GM19238 (cell line): ENCODE results near the gene IFNA17.
"Not testable (repeated sequence)": the region's sequence is repeated elsewhere in the genome, so short reads cannot be mapped to it uniquely, and the experiment has no call there.

Source experiments
- DNase-seq: peaks from one replicate; pipeline ENCODE4 v3.0.0; 2011; ENCODE audit warnings: low spot score; ENCODE audit not compliant: insufficient read length

The IFNA17 gene

GRCh38 chr9:21228122-21228521 is at the start of gene IFNA17:
Gene IFNA17, minus strand, starts transcription at chr9:21228222. Its CDS starts 49 bp downstream, at chr9:21228173.
- no peak for DNase-seq

DNA sequence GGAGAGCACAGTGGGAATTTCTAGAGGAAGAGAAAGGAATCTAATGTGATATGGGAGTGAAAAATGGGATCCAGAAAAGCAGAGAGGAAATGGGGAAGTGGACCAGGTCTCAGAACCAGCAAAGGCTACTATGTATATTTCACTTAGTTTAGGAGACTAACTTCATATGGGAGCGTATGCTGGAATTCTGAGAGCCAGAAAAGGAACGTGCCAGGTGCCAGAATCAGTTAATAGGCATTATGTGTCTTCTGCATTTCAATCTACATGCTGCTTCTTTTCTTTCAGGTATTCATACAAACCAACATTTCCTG is 40.3 kb upstream of the IFNA17 start:
- no peak for DNase-seq

- DNase-seq: no peak
Observed at GRCh38 chr9:21267485-21268346, 39.7 kb upstream of the IFNA17 start.

DNA sequence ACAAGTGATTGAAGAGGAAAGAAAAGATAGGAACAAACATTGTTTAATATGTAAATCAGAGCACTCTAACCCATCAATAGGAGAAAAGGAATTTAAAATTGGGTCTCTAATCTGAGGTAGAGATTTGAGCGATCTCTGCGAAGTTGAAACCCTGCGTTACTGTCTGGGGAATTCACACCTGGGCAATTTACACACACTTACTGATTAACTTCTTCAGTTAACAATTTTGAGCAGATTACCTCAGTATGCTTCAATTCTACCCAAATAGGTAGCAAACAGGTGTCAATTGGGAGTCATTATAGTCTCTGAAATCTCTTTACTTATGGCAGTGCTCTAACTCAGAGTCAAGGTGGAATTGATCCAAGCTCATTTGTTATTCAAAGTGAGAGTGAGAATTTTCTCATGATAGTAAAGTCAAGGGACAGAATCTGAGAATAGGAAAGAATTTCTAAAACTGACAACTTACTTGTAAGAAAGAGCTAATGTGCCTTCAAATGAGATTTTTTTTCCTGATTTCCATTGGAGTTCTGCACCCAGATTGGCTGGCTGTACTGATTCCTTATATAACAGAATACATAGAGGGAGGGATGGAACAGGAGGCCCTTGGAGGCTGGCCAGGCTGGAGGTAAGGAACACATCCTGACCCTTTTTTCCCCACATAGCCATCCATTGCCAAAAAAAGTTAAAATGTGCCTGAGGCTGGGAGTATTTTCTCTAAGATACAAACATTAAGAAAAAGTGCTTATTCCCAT is 38.9 kb upstream of the IFNA17 start:
- DNase-seq: no peak

DNA sequence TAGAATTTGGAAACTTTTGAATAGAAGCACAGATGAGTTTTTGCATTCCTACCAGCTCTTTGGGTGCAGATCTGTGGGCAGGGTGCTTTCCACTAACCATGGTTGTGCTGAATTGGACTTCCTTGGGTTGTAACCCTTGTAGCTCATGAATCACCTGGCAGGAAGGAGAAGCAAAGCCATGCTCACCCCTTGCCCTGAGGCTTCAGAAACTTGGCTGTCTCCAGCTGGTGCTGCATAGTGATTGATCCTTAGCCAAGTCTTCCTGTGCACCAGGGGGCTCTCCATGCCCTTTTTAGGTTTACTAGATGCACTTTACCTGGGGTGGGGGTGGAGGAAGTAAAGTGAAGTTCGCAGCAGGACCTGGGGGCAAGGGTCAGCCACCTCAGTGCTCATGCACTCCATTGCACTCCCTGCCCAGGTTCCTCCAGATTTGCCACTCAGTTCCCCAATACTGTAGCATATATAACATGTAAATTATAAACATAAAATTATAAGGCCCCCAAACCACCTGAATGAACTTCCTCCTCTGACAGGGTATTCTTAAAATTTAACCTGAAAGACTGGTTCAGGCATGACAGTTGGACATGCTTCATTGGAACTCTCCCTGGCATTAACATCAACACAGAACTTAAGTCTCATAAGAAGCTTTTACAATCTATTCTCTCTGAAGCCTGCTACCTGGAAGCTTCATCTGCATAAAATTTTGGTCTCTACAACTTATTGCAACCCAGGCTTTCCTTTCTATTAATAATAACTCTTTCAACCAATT is 37.6 kb upstream of the IFNA17 start:
- DNase-seq: no peak

DNA sequence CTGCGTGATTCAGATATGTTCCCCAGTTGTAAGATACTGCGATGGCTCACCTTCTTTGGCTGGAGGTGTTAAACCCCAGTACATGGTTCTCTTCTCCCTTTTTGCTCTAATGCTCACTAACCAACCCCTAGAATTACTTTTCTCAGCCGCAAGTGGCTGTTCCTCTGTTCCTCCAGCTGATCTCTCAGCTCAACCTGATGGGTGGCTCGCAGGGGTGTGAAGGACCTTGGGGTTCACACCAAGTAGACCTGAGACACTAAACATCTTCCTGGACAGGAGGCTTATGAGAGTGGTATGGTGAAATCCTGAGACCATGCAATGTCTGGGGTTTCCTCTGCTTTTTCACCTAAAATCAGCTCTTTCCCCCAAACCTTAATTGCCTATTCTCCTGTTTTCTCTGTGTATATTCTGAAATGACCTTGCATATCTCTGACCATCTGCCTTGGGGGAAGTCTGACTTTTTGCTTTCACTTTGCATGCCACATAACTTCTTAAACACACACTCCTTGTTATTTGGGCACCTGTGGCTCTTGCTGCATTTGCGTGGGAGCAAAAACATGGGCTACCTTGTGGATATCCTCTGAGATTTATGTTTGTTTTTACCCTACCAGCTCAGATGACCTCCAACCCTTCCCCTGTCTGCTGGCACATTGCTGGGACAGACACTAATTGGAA is 27.7 kb upstream of the IFNA17 start:
- DNase-seq: no peak

GRCh38 chr9:21252721-21253547 is 24.9 kb upstream of the IFNA17 start:
- no peak for DNase-seq

DNA sequence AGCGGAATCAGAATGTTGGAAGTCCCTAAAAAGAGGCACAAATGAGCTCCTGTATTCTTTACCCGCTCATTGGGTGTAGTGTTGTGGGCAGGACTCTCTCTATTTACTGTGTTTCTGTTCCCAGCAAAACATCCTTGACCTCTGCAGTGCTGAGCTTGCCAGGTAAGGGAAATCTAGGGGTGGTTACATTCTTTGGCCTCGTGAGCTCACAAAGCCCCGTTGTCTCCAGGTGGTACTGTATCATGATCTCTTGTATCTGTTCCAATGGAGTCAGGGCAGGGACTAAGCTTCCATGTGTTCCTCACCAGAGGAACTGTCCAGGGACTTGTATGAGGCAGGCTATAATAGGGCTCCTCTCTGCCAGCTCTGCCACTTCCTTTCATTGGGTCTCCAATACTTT is 23.6 kb upstream of the IFNA17 start:
- no peak for DNase-seq

GRCh38 chr9:21251190-21251589 is 23.2 kb upstream of the IFNA17 start:
- no peak for DNase-seq

DNA sequence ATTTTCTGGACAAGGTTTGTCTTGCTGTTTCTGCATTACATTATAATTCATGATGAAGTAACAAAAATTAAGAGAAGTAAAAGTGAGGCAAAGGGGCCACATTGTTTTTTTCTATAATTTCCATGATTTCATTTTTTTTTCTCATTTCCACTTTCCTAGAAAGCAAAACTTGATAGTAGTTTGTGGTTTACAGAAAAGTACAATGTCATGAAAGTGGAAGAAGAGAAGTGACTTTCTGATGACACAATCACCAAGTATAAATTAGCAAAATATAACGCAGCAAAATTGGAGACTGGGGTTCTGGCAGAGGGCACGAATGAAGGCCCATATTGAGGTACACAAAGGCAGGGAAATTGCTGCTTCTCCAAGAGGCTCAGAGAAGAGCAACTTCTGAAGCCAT is 16.8 kb upstream of the IFNA17 start:
- no peak for DNase-seq

GRCh38 chr9:21239911-21240310 is 11.9 kb upstream of the IFNA17 start, which contains the start of gene IFNA14:
Gene IFNA14, minus strand, starts transcription at chr9:21240005. Its CDS starts 70 bp downstream, at chr9:21239935.
- no peak for DNase-seq

DNA sequence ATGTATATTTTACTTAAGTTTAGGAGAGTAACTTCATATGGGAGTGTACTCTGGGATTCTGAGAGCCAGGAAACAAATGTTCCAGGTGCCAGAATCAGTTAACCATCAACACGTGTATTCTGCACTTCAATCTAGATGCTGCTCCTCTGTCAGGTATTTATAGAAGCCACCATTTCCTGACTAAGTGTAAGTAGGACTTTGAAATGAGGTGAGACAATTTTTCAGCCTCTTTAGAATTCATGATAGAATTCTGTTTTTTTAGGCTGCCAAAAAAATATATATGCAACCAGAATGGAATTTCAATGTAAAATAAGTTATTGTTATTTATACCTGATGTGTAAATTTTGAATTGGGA is 8.3 kb upstream of the IFNA17 start:
- DNase-seq: not testable (repeated sequence)

DNA sequence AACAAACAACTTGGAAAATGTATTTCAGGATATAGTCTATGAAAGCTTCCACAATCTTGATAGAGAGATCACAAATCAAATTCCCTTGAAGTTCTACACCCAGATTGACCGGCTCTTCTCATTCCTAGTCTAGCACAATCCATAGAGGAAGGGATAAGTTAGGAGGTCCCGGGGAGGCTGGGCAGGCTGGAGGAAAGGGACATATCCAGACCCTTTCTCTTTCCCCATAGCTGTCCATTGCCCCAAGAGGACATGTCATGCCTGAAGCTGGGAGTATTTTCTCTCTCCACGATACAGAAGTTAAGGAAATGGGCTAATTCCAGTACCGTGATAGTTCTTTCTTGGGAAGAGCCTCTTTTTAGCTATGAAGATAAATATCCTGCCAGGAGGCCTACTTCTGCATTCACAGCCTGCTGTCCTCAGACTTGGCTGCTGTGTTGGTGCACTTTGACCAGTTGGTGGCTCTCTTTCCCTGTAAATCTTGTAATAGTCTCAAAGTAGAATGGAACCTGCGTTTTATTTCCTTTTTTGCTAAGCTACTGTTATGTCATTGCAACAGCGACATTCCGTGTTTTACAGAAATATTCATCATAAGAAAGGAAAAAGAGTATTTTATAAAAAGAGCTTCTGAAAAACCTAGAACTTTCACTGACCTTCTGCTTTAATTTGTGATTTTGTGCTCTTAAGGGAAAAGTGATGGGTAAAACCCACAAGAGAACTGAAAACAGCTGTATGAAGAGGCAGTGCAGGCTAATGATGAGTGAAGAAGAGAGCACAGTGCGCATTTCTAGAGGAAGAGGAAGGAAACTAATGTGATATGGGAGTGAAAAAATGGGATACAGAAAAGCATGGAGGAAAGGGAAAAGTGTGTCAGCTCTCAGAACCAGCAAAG is 7.7 kb upstream of the IFNA17 start:
- DNase-seq: not testable (repeated sequence)

GRCh38 chr9:21234153-21234687 is 6.2 kb upstream of the IFNA17 start:
- DNase-seq: no peak

DNA sequence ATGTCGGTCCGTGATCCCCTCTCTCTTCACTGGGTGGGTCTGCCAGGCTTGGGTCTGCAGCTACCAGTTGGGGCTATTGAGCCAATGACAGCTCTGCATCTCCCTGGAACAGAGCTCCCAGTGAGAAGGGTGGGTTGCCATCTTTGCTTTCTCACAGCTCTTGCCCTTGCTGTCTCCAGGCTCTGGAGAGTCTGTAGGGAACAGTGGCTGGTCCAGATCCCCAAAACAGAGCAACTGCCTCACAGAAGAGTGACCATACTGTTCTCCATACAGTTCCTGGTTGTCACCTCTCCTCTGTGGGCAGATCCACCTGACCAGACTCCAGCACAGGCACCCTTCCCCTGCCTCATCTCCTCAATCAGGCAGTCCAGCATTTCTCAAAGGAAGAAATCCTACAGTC is 5.2 kb upstream of the IFNA17 start:
- no peak for DNase-seq

DNA sequence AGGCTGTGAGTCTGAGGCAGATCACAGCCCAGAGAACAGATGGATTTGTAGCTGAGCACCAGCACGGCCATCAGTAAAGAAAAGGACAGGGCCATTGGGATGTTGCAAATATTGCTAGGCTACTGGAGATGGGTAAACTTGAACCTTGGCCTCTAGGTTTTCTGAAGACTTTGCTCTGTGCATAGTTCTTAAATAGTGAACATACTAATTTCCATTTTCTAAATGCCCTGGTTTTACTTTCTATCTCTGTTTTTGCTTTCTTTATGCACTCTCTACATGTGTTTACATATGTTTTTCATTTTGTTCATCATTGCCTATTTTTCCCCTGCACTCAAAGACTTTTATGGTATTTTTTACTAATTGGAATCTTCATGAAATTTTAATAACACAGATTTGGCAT is 10.8 kb downstream of the IFNA17 start, which contains the start of gene IFNA16:
Gene IFNA16, minus strand, starts transcription at position 101 of the 400 bp plus-strand sequence. Its CDS starts 6 bp downstream, at position 95.
- not testable (repeated sequence) for DNase-seq

GRCh38 chr9:21213411-21214326 is 14.4 kb downstream of the IFNA17 start:
- not testable (repeated sequence) for DNase-seq

DNA sequence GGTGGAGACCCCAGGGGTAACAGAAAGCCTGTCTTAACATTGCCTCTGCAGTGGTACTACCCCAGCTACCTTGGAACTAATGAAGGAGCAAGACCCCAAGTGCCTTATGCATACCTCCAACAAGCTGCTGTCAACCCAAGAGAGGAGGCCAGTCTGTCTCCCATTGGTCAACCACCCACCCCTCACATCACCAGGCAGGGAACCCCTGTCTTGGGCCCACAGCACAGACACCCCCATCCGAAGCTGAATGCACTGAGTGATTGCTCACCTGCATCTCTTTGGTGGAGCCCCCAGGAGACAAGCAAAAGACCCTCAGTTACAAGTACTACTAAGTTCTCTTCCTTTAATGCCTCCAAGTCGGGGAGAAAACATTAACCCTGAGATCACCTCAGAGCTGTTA is 15.9 kb downstream of the IFNA17 start:
- not testable (repeated sequence) for DNase-seq
